ENCODE results near the gene SND1.
"Not testable (repeated sequence)": the region's sequence is repeated elsewhere in the genome, so short reads cannot be mapped to it uniquely, and the experiment has no call there.

SND1 gene

GRCh38 chr7:127948312-127948711 is 296.3 kb downstream of the SND1 start:
- DNase-seq = no peak

- DNase-seq = no peak
These were observed 296.9 kb downstream of the SND1 start for GRCh38 chr7:127948930-127949329.

- DNase-seq = no peak
These were observed 297.8 kb downstream of the SND1 start for GRCh38 chr7:127949769-127950222.

- no peak for DNase-seq
These were observed 298.4 kb downstream of the SND1 start for GRCh38 chr7:127950233-127950935.

GRCh38 chr7:127953423-127954356 is 301.7 kb downstream of the SND1 start:
- DNase-seq = no peak

GRCh38 chr7:127954357-127954748 is 302.4 kb downstream of the SND1 start:
- DNase-seq = no peak

DNA sequence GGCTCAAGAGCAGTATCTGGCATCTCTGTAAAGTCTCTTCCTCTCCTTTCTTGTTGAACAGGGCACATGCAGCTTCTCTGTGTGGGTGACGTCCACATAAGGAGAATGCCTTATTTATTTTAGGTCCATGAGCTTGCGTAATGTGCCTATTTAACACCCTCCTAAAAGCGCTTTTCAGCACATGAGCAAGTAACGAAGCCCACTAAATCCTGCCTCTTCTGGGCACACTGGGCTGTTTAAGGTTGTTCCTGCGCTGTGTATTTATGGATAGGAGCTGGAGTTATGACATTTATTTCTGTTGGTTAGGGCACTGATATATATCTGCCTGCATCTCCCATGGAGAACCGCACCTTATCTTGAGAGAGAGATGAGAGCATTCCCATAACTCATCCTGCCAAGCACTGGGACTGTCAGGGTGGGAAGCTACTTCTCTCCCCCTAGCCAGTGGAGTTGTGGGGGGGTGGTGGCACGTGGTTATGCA is 303.1 kb downstream of the SND1 start:
- no peak for DNase-seq

GRCh38 chr7:127957886-127958285 is 305.9 kb downstream of the SND1 start:
- DNase-seq = no peak

DNA sequence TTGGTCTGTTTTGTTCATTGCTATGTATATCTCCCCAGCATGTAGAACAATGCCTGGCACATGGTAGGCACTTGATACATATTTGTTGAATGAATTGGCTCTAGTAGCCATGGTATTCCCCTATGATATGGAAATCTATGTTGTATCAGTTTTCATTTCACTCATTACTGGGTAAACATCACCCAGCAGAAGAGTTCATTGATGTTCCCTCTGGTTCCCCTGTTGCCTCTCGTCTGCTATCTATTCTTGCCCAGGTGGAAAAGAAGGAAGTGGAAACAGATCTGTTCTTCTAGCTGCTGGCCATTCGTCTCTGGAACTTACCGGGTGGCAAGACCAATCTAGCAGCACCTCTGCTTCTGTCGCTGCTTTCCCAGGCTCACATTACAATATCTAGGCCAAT is 307.8 kb downstream of the SND1 start:
- DNase-seq = no peak

DNA sequence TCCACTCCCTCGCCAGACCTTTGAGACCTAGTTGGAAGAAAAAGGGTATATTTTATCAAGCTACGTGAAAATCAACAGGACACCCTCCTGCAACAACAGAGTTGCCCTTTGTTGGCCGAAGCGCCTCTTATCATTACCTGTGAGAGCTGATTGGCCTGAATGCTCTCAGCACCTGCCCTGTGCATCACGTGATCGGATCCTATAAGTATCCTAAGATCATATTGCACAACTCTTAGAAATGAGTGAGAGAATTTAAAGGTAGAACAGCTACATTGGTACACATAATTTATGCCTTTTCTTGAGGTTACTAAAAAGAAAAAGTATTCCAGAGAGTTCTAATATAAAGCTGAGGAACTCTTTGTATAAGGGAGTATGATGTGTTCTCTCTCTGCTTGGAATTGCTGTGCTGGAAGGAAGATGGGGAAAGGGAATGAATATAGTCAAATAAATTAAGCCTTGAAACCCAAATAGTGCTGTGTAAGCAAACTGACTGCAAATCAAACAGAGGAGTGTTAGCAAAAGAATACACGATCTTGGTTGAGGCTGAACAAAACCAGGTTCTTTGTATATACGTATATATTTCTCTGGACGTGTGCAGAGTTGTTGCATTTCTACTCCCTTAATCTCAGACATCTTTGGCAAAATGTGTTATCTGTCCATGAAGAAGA is 309.9 kb downstream of the SND1 start:
- no peak for DNase-seq

DNA sequence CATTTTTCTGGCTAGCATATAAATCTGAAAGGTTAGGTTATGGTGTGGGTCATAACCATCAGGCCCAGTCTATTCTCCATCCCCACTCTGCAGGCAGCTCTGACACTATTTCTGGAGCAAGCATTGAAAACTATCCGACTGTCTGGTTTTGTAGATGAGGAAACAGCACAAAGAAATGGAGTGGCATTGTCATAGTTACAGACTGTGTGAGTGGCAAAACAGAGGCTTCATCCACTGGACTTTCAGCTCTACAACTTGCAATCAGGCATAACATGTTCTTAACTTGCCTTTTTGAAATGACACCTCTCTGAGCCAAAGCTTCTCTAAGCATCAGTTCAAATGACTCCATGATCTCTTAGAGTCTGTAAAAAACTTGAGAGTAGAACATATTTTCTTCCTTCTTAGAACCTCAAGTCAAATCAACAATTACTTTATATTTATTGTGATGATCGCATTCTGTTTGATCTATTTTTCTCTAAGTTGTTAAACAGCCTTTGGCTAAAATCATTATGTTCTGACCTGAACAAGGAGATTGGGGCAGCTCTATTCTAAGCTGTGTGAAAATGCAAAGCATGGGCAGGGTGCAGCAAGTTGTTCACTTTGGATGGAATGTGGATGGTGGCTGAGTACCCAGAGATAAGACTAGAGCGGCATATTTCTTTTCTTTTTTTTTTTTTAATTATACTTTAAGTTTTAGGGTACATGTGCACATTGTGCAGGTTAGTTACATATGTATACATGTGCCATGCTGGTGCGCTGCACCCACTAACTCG is 310.8 kb downstream of the SND1 start:
- DNase-seq = no peak

DNA sequence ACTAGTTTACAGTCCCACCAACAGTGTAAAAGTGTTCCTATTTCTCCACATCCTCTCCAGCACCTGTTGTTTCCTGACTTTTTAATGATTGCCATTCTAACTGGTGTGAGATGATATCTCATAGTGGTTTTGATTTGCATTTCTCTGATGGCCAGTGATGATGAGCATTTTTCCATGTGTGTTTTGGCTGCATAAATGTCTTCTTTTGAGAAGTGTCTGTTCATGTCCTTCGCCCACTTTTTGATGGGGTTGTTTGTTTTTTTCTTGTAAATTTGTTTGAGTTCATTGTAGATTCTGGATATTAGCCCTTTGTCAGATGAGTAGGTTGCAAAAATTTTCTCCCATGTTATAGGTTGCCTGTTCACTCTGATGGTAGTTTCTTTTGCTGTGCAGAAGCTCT is 311.9 kb downstream of the SND1 start:
- DNase-seq = not testable (repeated sequence)

GRCh38 chr7:127967281-127967680 is 315.3 kb downstream of the SND1 start:
- no peak for DNase-seq

- no peak for DNase-seq
These were observed 316.6 kb downstream of the SND1 start for GRCh38 chr7:127968547-127968946.

DNA sequence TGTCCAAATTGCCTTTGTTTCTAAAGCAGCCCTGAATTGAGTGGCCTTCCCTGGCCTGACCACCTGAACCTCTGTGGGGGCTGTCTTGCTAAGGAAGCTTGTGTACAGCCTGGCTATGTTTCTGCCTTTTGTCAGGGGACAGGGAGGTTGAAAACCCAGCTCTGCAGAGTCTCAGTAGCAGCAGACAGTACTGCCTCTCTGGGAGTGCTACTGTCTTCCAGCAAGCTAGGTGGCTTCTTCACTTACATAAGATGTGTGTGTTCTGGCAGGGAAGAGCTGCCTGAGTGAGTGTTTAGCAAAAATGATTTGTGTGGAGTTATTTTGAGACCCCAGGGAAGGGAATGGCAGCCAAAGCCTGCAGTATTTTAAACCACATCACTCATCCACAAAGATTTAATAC is 321.8 kb downstream of the SND1 start:
- DNase-seq = no peak

DNA sequence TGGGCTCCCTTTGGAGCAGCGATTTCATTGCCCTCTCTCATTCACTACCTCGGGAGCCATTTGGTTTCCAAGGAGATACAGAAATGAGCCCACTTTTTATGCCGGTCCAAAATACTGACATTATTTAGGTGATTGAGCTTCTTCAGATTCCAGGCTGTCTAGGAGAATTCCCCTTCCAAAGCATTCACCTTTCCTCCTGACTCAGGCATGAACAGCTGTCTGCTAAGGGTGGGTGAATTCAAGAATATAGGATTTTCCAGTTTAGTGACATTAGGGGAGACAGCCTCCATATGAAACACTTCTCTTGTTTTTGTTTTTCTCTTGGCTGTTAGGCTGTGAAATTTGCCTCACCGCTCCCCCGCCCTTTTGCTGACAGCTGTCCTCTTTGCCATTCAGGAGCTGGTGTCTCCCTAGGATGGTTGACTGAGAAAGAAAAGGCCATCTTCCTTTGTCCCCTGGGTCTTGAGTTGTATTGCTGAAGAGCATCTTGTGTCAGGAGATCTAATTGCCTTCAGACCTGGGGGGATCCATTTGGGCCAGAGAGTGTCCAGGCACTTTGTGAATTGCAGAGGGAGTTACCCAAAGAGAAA is 322.5 kb downstream of the SND1 start:
- no peak for DNase-seq

GRCh38 chr7:127976056-127976737 is 324.2 kb downstream of the SND1 start:
- DNase-seq = no peak

DNA sequence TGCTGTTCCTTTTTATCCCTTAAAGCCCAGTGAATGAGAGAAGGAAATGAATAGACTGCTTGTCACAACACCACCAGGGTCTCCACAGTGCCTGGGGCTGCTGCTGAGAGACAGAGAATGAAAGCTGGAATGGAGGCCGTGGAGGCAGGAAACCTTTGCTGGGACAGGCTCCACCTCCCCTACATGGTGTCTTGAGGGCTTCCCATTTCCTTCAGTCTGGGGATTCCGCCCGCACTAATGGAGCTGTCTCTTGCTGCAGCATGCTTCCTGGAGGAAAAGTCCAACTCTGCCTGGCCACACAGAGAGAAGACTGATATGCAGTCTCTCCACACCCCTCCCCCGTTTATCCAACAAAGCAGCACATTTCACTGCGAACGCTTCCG is 324.7 kb downstream of the SND1 start:
- DNase-seq = no peak

GRCh38 chr7:127978421-127978820 is 326.4 kb downstream of the SND1 start:
- no peak for DNase-seq

GRCh38 chr7:127979113-127979727 is 327.2 kb downstream of the SND1 start:
- no peak for DNase-seq

DNA sequence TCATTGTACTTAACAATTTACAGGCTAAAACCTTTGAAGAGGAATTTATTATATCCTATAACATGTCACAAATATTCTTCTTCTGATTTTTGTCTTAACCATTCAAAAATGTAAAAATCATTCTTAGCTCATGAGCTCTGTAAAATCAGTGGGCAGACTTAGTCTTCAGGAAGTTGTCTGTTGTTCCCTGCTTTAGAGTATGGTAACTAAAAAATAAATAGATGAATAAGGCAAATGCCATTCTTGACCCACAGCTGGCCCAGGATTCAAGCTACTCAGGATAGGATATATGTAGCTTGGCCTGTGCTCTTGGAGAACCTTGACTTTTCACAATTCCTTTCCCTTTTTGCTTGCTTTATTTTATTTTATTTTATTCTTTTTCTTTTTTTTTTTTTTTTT is 327.7 kb downstream of the SND1 start:
- DNase-seq = no peak

All from CD4-positive, alpha-beta T cell treated with Interleukin-21 for 1 hour (primary cell).